Measurements from ENCODE around the gene C3orf52. TPM values are rescaled to one million over a fixed set of nuclear protein-coding genes. Genes with fewer than 3 reads are reported as not detected.

The C3orf52 gene
- total and polyA plus RNA-seq, 8 donors, result 4.2 to 66.9 (median 35.1) TPM

GRCh38 chr3:112121577-112122547 lies 35.7 kb downstream of the C3orf52 start:
- Histone ChIP-seq H3K4me1 (peaks cover 0 to 23% (median 4%) of the 10 kb centered on the region in 4 donors), H3K36me3 (peaks cover 0 to 40% (median 16%) of the 10 kb centered on the region in 4 donors), H3K9me3 (no peaks in the 10 kb centered on the region), H3K27ac (no peak overlapping the region), H3K27me3 (no peaks in the 10 kb centered on the region), H3K4me3 (no peak overlapping the region)
- 87 to 98% (median 93%) methylated on average over 2 of the region's 2 CpGs for WGBS, 5 donors
- intact Hi-C loops (cut with DNase I; ENCODE audit: low total_unique reads), result no loop called here
- no peak for DNase-seq
- TF ChIP-seq CTCF (IDR thresholded peaks at IDR 0.05), result no peak
- TF ChIP-seq POLR2AphosphoS5 (IDR thresholded peaks at IDR 0.05), result no peak
- no peak for TF ChIP-seq EP300 (IDR thresholded peaks at IDR 0.05)
- TF ChIP-seq POLR2A (IDR thresholded peaks at IDR 0.05), result no peak

- no peak overlapping the region for H3K4me3 ChIP-seq
- H3K27ac ChIP-seq, result no peak overlapping the region
- no peaks in the 10 kb centered on the region for H3K27me3 ChIP-seq
- no peak for DNase-seq
- H3K4me1 ChIP-seq, result peaks cover 0 to 23% (median 6%) of the 10 kb centered on the region in 4 donors
- no peaks in the 10 kb centered on the region for H3K9me3 ChIP-seq
- peaks cover 0 to 30% (median 8%) of the 10 kb centered on the region in 4 donors for H3K36me3 ChIP-seq
- intact Hi-C loops (cut with DNase I; ENCODE audit: low total_unique reads), result no loop called here
- no peak for TF ChIP-seq POLR2AphosphoS5 (IDR thresholded peaks at IDR 0.05)
Observed at GRCh38 chr3:112122870-112123269, 36.7 kb downstream of the C3orf52 start.

- WGBS, 5 donors, result 92 to 98% (median 95%) methylated on average over 2 of the region's 2 CpGs
- Histone ChIP-seq H3K4me3 (no peak overlapping the region), H3K4me1 (peaks cover 0 to 20% (median 6%) of the 10 kb centered on the region in 4 donors), H3K36me3 (peaks cover 0 to 28% (median 11%) of the 10 kb centered on the region in 4 donors), H3K9me3 (no peaks in the 10 kb centered on the region), H3K27ac (no peak overlapping the region), H3K27me3 (no peaks in the 10 kb centered on the region)
- intact Hi-C loops (cut with DNase I; ENCODE audit: low total_unique reads), result no loop called here
- DNase-seq, result no peak
- TF ChIP-seq EP300 (IDR thresholded peaks at IDR 0.05) (no peak), CTCF (IDR thresholded peaks at IDR 0.05) (no peak), POLR2AphosphoS5 (IDR thresholded peaks at IDR 0.05) (no peak), POLR2A (IDR thresholded peaks at IDR 0.05) (no peak)
Observed at GRCh38 chr3:112123548-112123947, 37.4 kb downstream of the C3orf52 start.

- 73 to 82% (median 80%) methylated on average over 5 of the region's 5 CpGs for WGBS, 5 donors
- Histone ChIP-seq H3K36me3 (peaks cover 0 to 26% (median 10%) of the 10 kb centered on the region in 4 donors), H3K27me3 (no peaks in the 10 kb centered on the region), H3K9me3 (no peaks in the 10 kb centered on the region), H3K4me1 (peaks cover 0 to 21% (median 6%) of the 10 kb centered on the region in 4 donors), H3K27ac (no peak overlapping the region), H3K4me3 (no peak overlapping the region)
- DNase-seq, result no peak
- intact Hi-C loops (cut with DNase I; ENCODE audit: low total_unique reads), result no loop called here
- TF ChIP-seq EP300 (IDR thresholded peaks at IDR 0.05) (no peak), POLR2AphosphoS5 (IDR thresholded peaks at IDR 0.05) (no peak), POLR2A (IDR thresholded peaks at IDR 0.05) (no peak), CTCF (IDR thresholded peaks at IDR 0.05) (no peak)
Observed at GRCh38 chr3:112124907-112125607, 38.9 kb downstream of the C3orf52 start.
